Activated CD4-positive, alpha-beta T cell treated with anti-CD3 and anti-CD28 coated beads for 36 hours (primary cell): ENCODE results near the gene BZW1. TPM values are rescaled to one million over a fixed set of nuclear protein-coding genes. Genes with fewer than 3 reads are reported as not detected.
A peak's percentile ranks its signal among the peaks of the same experiment; 100 is the strongest.

Experiments
- ATAC-seq: fragments of 200-7000 bp; cut with Tn5 transposase; one replicate; pipeline ENCODE4 v1.10.0; 2021; ENCODE audit warnings: mild to moderate bottlenecking, moderate library complexity
- CTCF ChIA-PET: fragments of 350-600 bp; sonication (Branson Sonifier 250); formaldehyde crosslinking; loops from one replicate; lab custom pipeline; 2021; ENCODE audit warnings: antibody characterized with exemption; lab: Charles Lee
- POLR2A ChIA-PET: fragments of 350-600 bp; sonication (Branson Sonifier 250); formaldehyde crosslinking; loops from one replicate; lab custom pipeline; 2021; ENCODE audit warnings: antibody characterized with exemption, inconsistent platforms; lab: Charles Lee
- DNase-seq: peaks from one replicate; pipeline ENCODE4 v3.0.0-alpha.2; 2020
- H3K27ac Mint-ChIP-seq: one replicate; pipeline ENCODE4 v1.8.0; 2021; ENCODE audit warnings: mixed read lengths
- H3K27me3 Mint-ChIP-seq: one replicate; pipeline ENCODE4 v1.8.0; 2021; ENCODE audit warnings: mixed read lengths
- H3K36me3 Mint-ChIP-seq: one replicate; pipeline ENCODE4 v1.8.0; 2021; ENCODE audit warnings: low read depth, mixed read lengths
- H3K4me1 Mint-ChIP-seq: one replicate; pipeline ENCODE4 v1.8.0; 2021; ENCODE audit warnings: mixed read lengths
- H3K4me3 Mint-ChIP-seq: one replicate; pipeline ENCODE4 v1.8.0; 2021; ENCODE audit warnings: mild to moderate bottlenecking, moderate library complexity, mixed read lengths
- H3K9me3 Mint-ChIP-seq: one replicate; pipeline ENCODE4 v1.8.0; 2021; ENCODE audit warnings: low read depth, mixed read lengths
- intact Hi-C, 2 experiments: fragments of 100-400 bp; cut with DNase I in 1 of 2; cut with micrococcal nuclease in 1 of 2; formaldehyde crosslinking; loops; one replicate each; pipeline versions ENCODE4 v1.14.2 to v1.15.1; 2022 to 2024; cut with DNase I, micrococcal nuclease
- total RNA-seq, 2 experiments: library from RNA; stranded (reverse); gene quantifications; one replicate each; pipeline ENCODE4 v1.2.3, GENCODE V29; 2021

The BZW1 gene
- 100 to 1,000 TPM; 413 to 474 TPM for total RNA-seq

GRCh38 chr2:200811333-200812121, at the start of gene BZW1:
Gene BZW1 (plus strand): TSS chr2:200811910. CDS start chr2:200813218, 1,308 bp downstream.
- DNase-seq (peak; percentile 98), ATAC-seq (peak; percentile 79)
- H3K36me3 Mint-ChIP-seq, result peaks cover 40% of the 10 kb centered on the region
- ChIA-PET POLR2A (interaction anchor here (0.6 to 1.4 kb wide), 4 partner anchors 46 to 356 kb away, joined by 4 read pairs; no protein-coding TSS in a partner anchor), CTCF (no interaction called here)
- intact Hi-C loops, result loop anchor here (1.0 to 5.0 kb wide), 18 partner anchors 46 to 1456 kb away; partner anchors contain the start of genes CLK1 (in 2 of the 2), NIF3L1 (in 2 of the 2), PPIL3 (in 2 of the 2) and CFLAR (in 1 of the 2)
- H3K27ac Mint-ChIP-seq, result peak within 1 kb of the TSS; percentile 96
- H3K9me3 Mint-ChIP-seq, result no peaks in the 10 kb centered on the region
- H3K4me3 Mint-ChIP-seq, result peak within 1 kb of the TSS; percentile 87
- no peaks in the 10 kb centered on the region for H3K27me3 Mint-ChIP-seq
- peaks cover 45% of the 10 kb centered on the region for H3K4me1 Mint-ChIP-seq

- no peaks in the 10 kb centered on the region for H3K9me3 Mint-ChIP-seq
- peaks cover 4% of the 10 kb centered on the region for H3K27me3 Mint-ChIP-seq
- H3K4me1 Mint-ChIP-seq, result peaks cover 30% of the 10 kb centered on the region
- no peaks in the 10 kb centered on the region for H3K36me3 Mint-ChIP-seq
- ATAC-seq, result no peak
- DNase-seq, result no peak
- ChIA-PET POLR2A (interaction anchor here (0.7 kb wide), 1 partner anchor 41 kb away, joined by 3 read pairs; no protein-coding TSS in a partner anchor), CTCF (interaction anchor here (0.8 kb wide), 1 partner anchor 62 kb away, joined by 5 read pairs; no protein-coding TSS in a partner anchor)
- no peak overlapping the region for H3K27ac Mint-ChIP-seq
- H3K4me3 Mint-ChIP-seq, result no peak overlapping the region
- intact Hi-C loops, result no loop called here
Measured at GRCh38 chr2:200762127-200762526, 49.6 kb upstream of the BZW1 start.

GRCh38 chr2:200763422-200763821, 48.3 kb upstream of the BZW1 start:
- Mint-ChIP-seq H3K9me3 (no peaks in the 10 kb centered on the region), H3K4me3 (no peak overlapping the region), H3K36me3 (no peaks in the 10 kb centered on the region), H3K27ac (peak overlapping the region; percentile 23), H3K4me1 (peaks cover 30% of the 10 kb centered on the region), H3K27me3 (peaks cover 4% of the 10 kb centered on the region)
- intact Hi-C loops, result no loop called here
- ChIA-PET POLR2A (no interaction called here), CTCF (no interaction called here)
- ATAC-seq (no peak), DNase-seq (no peak)

GRCh38 chr2:200765139-200765951, 46.4 kb upstream of the BZW1 start:
- Mint-ChIP-seq H3K4me1 (peaks cover 30% of the 10 kb centered on the region), H3K9me3 (no peaks in the 10 kb centered on the region), H3K36me3 (no peaks in the 10 kb centered on the region), H3K27ac (peak overlapping the region; percentile 82), H3K4me3 (peak overlapping the region; percentile 7), H3K27me3 (no peaks in the 10 kb centered on the region)
- POLR2A ChIA-PET, result interaction anchor here (0.8 to 2.2 kb wide), 4 partner anchors 46 to 124 kb away, joined by 3 to 11 read pairs (median 4); partner anchors contain the start of genes BZW1, CLK1, NIF3L1 and PPIL3
- CTCF ChIA-PET, result interaction anchor here (0.6 to 2.2 kb wide), 12 partner anchors 14 to 284 kb away, joined by 3 to 9 read pairs (median 4); no protein-coding TSS in a partner anchor
- peak; percentile 69 for DNase-seq
- intact Hi-C loops, result loop anchor here (1.0 to 2.0 kb wide), 6 partner anchors 33 to 97 kb away; partner anchors contain the start of gene BZW1 (in 2 of the 2)
- peak; percentile 90 for ATAC-seq

GRCh38 chr2:200765995-200766660, 45.6 kb upstream of the BZW1 start:
- H3K9me3 Mint-ChIP-seq, result no peaks in the 10 kb centered on the region
- H3K36me3 Mint-ChIP-seq, result no peaks in the 10 kb centered on the region
- no peak overlapping the region for H3K4me3 Mint-ChIP-seq
- DNase-seq (no peak), ATAC-seq (no peak)
- peak overlapping the region; percentile 82 for H3K27ac Mint-ChIP-seq
- ChIA-PET CTCF (interaction anchor here (0.9 to 2.2 kb wide), 5 partner anchors 49 to 284 kb away, joined by 3 to 8 read pairs (median 4); no protein-coding TSS in a partner anchor), POLR2A (interaction anchor here (0.6 to 2.2 kb wide), 3 partner anchors 98 to 141 kb away, joined by 3 to 11 read pairs (median 4); partner anchors contain the start of genes CLK1, NIF3L1 and PPIL3)
- peaks cover 30% of the 10 kb centered on the region for H3K4me1 Mint-ChIP-seq
- intact Hi-C loops, result loop anchor here (1.0 to 2.0 kb wide), 6 partner anchors 32 to 97 kb away; partner anchors contain the start of gene BZW1 (in 2 of the 2)
- H3K27me3 Mint-ChIP-seq, result no peaks in the 10 kb centered on the region

- ATAC-seq (no peak), DNase-seq (no peak)
- peak overlapping the region; percentile 11 for H3K27ac Mint-ChIP-seq
- ChIA-PET CTCF (interaction anchor here (0.6 kb wide), 1 partner anchor 152 kb away, joined by 3 read pairs; no protein-coding TSS in a partner anchor), POLR2A (no interaction called here)
- H3K27me3 Mint-ChIP-seq, result no peaks in the 10 kb centered on the region
- H3K4me3 Mint-ChIP-seq, result no peak overlapping the region
- peaks cover 30% of the 10 kb centered on the region for H3K4me1 Mint-ChIP-seq
- H3K36me3 Mint-ChIP-seq, result no peaks in the 10 kb centered on the region
- intact Hi-C loops, result no loop called here
- H3K9me3 Mint-ChIP-seq, result no peaks in the 10 kb centered on the region
Measured at GRCh38 chr2:200767111-200767885, 44.4 kb upstream of the BZW1 start.

GRCh38 chr2:200770847-200771246, 40.9 kb upstream of the BZW1 start:
- intact Hi-C loops, result no loop called here
- ATAC-seq, result no peak
- Mint-ChIP-seq H3K36me3 (peaks cover 2% of the 10 kb centered on the region), H3K4me3 (no peak overlapping the region), H3K4me1 (peaks cover 8% of the 10 kb centered on the region), H3K27ac (no peak overlapping the region), H3K27me3 (peaks cover 2% of the 10 kb centered on the region), H3K9me3 (peaks cover 9% of the 10 kb centered on the region)
- CTCF ChIA-PET, result no interaction called here
- no peak for DNase-seq
- POLR2A ChIA-PET, result no interaction called here

- Mint-ChIP-seq H3K27ac (no peak overlapping the region), H3K9me3 (peaks cover 9% of the 10 kb centered on the region), H3K36me3 (peaks cover 2% of the 10 kb centered on the region), H3K4me3 (no peak overlapping the region), H3K27me3 (peaks cover 2% of the 10 kb centered on the region), H3K4me1 (peaks cover 3% of the 10 kb centered on the region)
- intact Hi-C loops, result no loop called here
- ChIA-PET POLR2A (no interaction called here), CTCF (no interaction called here)
- ATAC-seq (no peak), DNase-seq (no peak)
Measured at GRCh38 chr2:200772620-200773019, 39.1 kb upstream of the BZW1 start.

- Mint-ChIP-seq H3K27ac (no peak overlapping the region), H3K36me3 (peaks cover 2% of the 10 kb centered on the region), H3K4me3 (no peak overlapping the region), H3K9me3 (peaks cover 9% of the 10 kb centered on the region), H3K4me1 (peaks cover 3% of the 10 kb centered on the region), H3K27me3 (peaks cover 2% of the 10 kb centered on the region)
- CTCF ChIA-PET, result no interaction called here
- POLR2A ChIA-PET, result no interaction called here
- no peak for DNase-seq
- no peak for ATAC-seq
- intact Hi-C loops, result no loop called here
Measured at GRCh38 chr2:200773083-200773482, 38.6 kb upstream of the BZW1 start.

GRCh38 chr2:200774920-200775319, 36.8 kb upstream of the BZW1 start:
- Mint-ChIP-seq H3K9me3 (peaks cover 9% of the 10 kb centered on the region), H3K36me3 (peaks cover 2% of the 10 kb centered on the region), H3K27me3 (peaks cover 2% of the 10 kb centered on the region), H3K4me3 (no peak overlapping the region), H3K27ac (no peak overlapping the region), H3K4me1 (peaks cover 3% of the 10 kb centered on the region)
- ATAC-seq, result no peak
- ChIA-PET CTCF (interaction anchor here (0.7 kb wide), 2 partner anchors 41 to 710 kb away, joined by 3 to 4 read pairs; no protein-coding TSS in a partner anchor), POLR2A (interaction anchor here (0.7 kb wide), 1 partner anchor 250 kb away, joined by 3 read pairs; no protein-coding TSS in a partner anchor)
- intact Hi-C loops, result no loop called here
- DNase-seq, result no peak
